WTC11 (cell line): ENCODE data around the gene BACE1-AS. TPM values are rescaled to one million over a fixed set of nuclear protein-coding genes. Genes with fewer than 3 reads are reported as not detected.

Source experiments
- ATAC-seq: fragments of 200-7000 bp; cut with Tn5 transposase; 2 replicates; pipeline ENCODE4 v1.10.0; 2021; ENCODE audit warnings: mild to moderate bottlenecking, moderate library complexity
- CTCF ChIA-PET: fragments of 300-600 bp; sonication (Branson Sonifier 250); formaldehyde crosslinking; loops from one replicate; lab custom pipeline; 2021; ENCODE audit warnings: antibody characterized with exemption; lab: Charles Lee
- POLR2A ChIA-PET: fragments of 350-600 bp; sonication (Branson Sonifier 250); formaldehyde crosslinking; loops from one replicate; lab custom pipeline; 2021; ENCODE audit warnings: antibody characterized with exemption; lab: Charles Lee
- DNase-seq: peaks from one replicate; pipeline ENCODE4 v3.0.0; 2021; ENCODE audit warnings: low spot score
- H3K27ac Mint-ChIP-seq: 2 replicates; pipeline ENCODE4 v1.8.0; 2021; ENCODE audit warnings: mixed read lengths
- H3K27me3 Mint-ChIP-seq: 2 replicates; pipeline ENCODE4 v1.8.0; 2021; ENCODE audit warnings: low read depth, mild to moderate bottlenecking, moderate library complexity, mixed read lengths
- H3K36me3 Mint-ChIP-seq: 2 replicates; pipeline ENCODE4 v1.8.0; 2021; ENCODE audit warnings: mixed read lengths
- H3K4me1 Mint-ChIP-seq: 2 replicates; pipeline ENCODE4 v1.8.0; 2022; ENCODE audit warnings: mixed read lengths
- H3K4me3 Mint-ChIP-seq: 2 replicates; pipeline ENCODE4 v1.8.0; 2021; ENCODE audit warnings: mild to moderate bottlenecking, moderate library complexity, mixed read lengths
- H3K9me3 Mint-ChIP-seq: 2 replicates; pipeline ENCODE4 v1.8.0; 2021; ENCODE audit warnings: mixed read lengths
- FOXK1 ChIP-seq: sonication (generic); formaldehyde crosslinking; IDR thresholded peaks from 2 replicates; pipeline ENCODE4 v1.8.0; 2022; ENCODE audit warnings: mild to moderate bottlenecking, moderate library complexity, missing genetic modification reagents
- NFATC4 ChIP-seq: fragments of 250-450 bp; sonication (Bioruptor Pico); IDR thresholded peaks from 2 replicates; pipeline ENCODE4 v1.9.0; 2021; ENCODE audit warnings: mild to moderate bottlenecking
- NR1H2 ChIP-seq: sonication (generic); formaldehyde crosslinking; IDR thresholded peaks from 2 replicates; pipeline ENCODE4 v1.9.0; 2021; ENCODE audit warnings: mild to moderate bottlenecking, moderate library complexity, missing genetic modification reagents
- RELA ChIP-seq: sonication (generic); formaldehyde crosslinking; IDR thresholded peaks from 2 replicates; pipeline ENCODE4 v1.8.1; 2022; ENCODE audit warnings: missing genetic modification reagents, mild to moderate bottlenecking, borderline replicate concordance
- TEAD1 ChIP-seq: sonication (generic); formaldehyde crosslinking; IDR thresholded peaks from 2 replicates; pipeline ENCODE4 v1.8.0; 2022; ENCODE audit warnings: mild to moderate bottlenecking, missing genetic modification reagents
- ZNF232 ChIP-seq: sonication (generic); formaldehyde crosslinking; IDR thresholded peaks from 2 replicates; pipeline ENCODE4 v1.8.0; 2022; ENCODE audit warnings: mild to moderate bottlenecking, missing genetic modification reagents
- ZNF423 ChIP-seq: fragments of 250-450 bp; sonication (Bioruptor Pico); IDR thresholded peaks from 2 replicates; pipeline ENCODE4 v2.1.2; 2022; ENCODE audit warnings: mild to moderate bottlenecking, moderate library complexity
- total RNA-seq: library from RNA; stranded (reverse); gene quantifications from 3 replicates; pipeline ENCODE4 v1.2.3, GENCODE V29; 2021
- TF ChIP-seq, protein P1 (sequence below): fragments of 250-450 bp; sonication (Bioruptor Pico); IDR thresholded peaks from 2 replicates; pipeline ENCODE4 v1.9.0; 2021; ENCODE audit warnings: mild to moderate bottlenecking, borderline replicate concordance
- TF ChIP-seq, protein P2 (sequence below): sonication (generic); formaldehyde crosslinking; IDR thresholded peaks from 2 replicates; pipeline ENCODE4 v1.8.1; 2023; ENCODE audit warnings: mild to moderate bottlenecking, missing genetic modification reagents, moderate library complexity
- TF ChIP-seq, protein P3 (sequence below): fragments of 250-450 bp; sonication (Bioruptor Pico); IDR thresholded peaks from 2 replicates; pipeline ENCODE4 v1.9.0; 2021; ENCODE audit warnings: moderate library complexity, mild to moderate bottlenecking, inconsistent platforms, borderline replicate concordance
- TF ChIP-seq, protein P4 (sequence below): sonication (generic); formaldehyde crosslinking; IDR thresholded peaks from 2 replicates; pipeline ENCODE4 v1.8.0; 2022; ENCODE audit warnings: missing genetic modification reagents
- TF ChIP-seq, protein P5 (sequence below): sonication (generic); formaldehyde crosslinking; IDR thresholded peaks from 2 replicates; pipeline ENCODE4 v1.8.0; 2023; ENCODE audit warnings: missing genetic modification reagents, mild to moderate bottlenecking, borderline replicate concordance
- TF ChIP-seq, protein P6 (sequence below): sonication (generic); formaldehyde crosslinking; IDR thresholded peaks from 2 replicates; pipeline ENCODE4 v1.8.1; 2023; ENCODE audit warnings: mild to moderate bottlenecking, missing genetic modification reagents
- TF ChIP-seq, protein P7 (sequence below): sonication (generic); formaldehyde crosslinking; IDR thresholded peaks from 2 replicates; pipeline ENCODE4 v1.8.1; 2023; ENCODE audit warnings: mild to moderate bottlenecking, missing genetic modification reagents, borderline replicate concordance

Gene BACE1-AS
- total RNA-seq, 1 experiment from 2014 or later = 13.8 TPM

DNA sequence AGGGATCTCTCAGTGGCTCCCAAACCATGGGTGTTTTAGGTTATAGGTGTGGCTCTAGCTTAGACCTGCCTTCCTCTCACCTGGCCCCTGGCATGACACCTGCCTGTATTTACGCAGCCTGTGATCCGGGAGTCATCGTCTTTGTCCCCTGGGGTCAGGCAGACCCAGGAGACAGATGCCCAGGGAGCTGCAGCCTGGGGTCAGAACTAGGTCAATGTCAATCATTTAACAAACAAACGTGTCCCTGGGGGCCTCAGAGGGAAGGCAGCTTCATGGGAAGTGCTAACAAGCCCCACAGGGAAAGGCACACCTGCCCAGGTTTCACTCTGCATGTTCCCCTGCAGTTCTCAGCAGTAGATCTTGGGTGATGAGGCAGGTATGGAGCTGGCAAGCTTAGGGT, 12.0 kb downstream of the BACE1-AS start:
- Mint-ChIP-seq H3K36me3 (no peaks in the 10 kb centered on the region), H3K4me1 (peaks cover 35% of the 10 kb centered on the region), H3K27me3 (peaks cover 4% of the 10 kb centered on the region; the same call in 1 of the 2 replicates), H3K4me3 (no peak overlapping the region), H3K9me3 (no peaks in the 10 kb centered on the region)
- ATAC-seq = no peak
- no peak for DNase-seq
- CTCF ChIA-PET = interaction anchor here (0.7 to 1.8 kb wide), 4 partner anchors 9 to 165 kb away, joined by 3 to 10 read pairs (median 8); partner anchors contain the start of gene BACE1
- no peak for TF ChIP-seq ZNF232
- TF ChIP-seq NFATC4 (CRISPR knock-in tag) = no peak
- TF ChIP-seq, protein P1, sequence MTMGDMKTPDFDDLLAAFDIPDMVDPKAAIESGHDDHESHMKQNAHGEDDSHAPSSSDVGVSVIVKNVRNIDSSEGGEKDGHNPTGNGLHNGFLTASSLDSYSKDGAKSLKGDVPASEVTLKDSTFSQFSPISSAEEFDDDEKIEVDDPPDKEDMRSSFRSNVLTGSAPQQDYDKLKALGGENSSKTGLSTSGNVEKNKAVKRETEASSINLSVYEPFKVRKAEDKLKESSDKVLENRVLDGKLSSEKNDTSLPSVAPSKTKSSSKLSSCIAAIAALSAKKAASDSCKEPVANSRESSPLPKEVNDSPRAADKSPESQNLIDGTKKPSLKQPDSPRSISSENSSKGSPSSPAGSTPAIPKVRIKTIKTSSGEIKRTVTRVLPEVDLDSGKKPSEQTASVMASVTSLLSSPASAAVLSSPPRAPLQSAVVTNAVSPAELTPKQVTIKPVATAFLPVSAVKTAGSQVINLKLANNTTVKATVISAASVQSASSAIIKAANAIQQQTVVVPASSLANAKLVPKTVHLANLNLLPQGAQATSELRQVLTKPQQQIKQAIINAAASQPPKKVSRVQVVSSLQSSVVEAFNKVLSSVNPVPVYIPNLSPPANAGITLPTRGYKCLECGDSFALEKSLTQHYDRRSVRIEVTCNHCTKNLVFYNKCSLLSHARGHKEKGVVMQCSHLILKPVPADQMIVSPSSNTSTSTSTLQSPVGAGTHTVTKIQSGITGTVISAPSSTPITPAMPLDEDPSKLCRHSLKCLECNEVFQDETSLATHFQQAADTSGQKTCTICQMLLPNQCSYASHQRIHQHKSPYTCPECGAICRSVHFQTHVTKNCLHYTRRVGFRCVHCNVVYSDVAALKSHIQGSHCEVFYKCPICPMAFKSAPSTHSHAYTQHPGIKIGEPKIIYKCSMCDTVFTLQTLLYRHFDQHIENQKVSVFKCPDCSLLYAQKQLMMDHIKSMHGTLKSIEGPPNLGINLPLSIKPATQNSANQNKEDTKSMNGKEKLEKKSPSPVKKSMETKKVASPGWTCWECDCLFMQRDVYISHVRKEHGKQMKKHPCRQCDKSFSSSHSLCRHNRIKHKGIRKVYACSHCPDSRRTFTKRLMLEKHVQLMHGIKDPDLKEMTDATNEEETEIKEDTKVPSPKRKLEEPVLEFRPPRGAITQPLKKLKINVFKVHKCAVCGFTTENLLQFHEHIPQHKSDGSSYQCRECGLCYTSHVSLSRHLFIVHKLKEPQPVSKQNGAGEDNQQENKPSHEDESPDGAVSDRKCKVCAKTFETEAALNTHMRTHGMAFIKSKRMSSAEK = no peak
- TF ChIP-seq FOXK1 (CRISPR knock-in tag) = no peak
- TF ChIP-seq, protein P2, sequence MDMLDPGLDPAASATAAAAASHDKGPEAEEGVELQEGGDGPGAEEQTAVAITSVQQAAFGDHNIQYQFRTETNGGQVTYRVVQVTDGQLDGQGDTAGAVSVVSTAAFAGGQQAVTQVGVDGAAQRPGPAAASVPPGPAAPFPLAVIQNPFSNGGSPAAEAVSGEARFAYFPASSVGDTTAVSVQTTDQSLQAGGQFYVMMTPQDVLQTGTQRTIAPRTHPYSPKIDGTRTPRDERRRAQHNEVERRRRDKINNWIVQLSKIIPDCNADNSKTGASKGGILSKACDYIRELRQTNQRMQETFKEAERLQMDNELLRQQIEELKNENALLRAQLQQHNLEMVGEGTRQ = no peak
- no peak for TF ChIP-seq TEAD1 (CRISPR knock-in tag)
- TF ChIP-seq, protein P3, sequence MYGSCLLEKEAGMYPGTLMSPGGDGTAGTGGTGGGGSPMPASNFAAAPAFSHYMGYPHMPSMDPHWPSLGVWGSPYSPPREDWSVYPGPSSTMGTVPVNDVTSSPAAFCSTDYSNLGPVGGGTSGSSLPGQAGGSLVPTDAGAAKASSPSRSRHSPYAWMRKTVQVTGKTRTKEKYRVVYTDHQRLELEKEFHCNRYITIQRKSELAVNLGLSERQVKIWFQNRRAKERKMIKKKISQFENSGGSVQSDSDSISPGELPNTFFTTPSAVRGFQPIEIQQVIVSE = no peak
- TF ChIP-seq, protein P4, sequence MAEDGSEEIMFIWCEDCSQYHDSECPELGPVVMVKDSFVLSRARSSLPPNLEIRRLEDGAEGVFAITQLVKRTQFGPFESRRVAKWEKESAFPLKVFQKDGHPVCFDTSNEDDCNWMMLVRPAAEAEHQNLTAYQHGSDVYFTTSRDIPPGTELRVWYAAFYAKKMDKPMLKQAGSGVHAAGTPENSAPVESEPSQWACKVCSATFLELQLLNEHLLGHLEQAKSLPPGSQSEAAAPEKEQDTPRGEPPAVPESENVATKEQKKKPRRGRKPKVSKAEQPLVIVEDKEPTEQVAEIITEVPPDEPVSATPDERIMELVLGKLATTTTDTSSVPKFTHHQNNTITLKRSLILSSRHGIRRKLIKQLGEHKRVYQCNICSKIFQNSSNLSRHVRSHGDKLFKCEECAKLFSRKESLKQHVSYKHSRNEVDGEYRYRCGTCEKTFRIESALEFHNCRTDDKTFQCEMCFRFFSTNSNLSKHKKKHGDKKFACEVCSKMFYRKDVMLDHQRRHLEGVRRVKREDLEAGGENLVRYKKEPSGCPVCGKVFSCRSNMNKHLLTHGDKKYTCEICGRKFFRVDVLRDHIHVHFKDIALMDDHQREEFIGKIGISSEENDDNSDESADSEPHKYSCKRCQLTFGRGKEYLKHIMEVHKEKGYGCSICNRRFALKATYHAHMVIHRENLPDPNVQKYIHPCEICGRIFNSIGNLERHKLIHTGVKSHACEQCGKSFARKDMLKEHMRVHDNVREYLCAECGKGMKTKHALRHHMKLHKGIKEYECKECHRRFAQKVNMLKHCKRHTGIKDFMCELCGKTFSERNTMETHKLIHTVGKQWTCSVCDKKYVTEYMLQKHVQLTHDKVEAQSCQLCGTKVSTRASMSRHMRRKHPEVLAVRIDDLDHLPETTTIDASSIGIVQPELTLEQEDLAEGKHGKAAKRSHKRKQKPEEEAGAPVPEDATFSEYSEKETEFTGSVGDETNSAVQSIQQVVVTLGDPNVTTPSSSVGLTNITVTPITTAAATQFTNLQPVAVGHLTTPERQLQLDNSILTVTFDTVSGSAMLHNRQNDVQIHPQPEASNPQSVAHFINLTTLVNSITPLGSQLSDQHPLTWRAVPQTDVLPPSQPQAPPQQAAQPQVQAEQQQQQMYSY (CRISPR knock-in tag) = no peak
- TF ChIP-seq NR1H2 = no peak
- TF ChIP-seq ZNF423 = no peak
- TF ChIP-seq, protein P5, sequence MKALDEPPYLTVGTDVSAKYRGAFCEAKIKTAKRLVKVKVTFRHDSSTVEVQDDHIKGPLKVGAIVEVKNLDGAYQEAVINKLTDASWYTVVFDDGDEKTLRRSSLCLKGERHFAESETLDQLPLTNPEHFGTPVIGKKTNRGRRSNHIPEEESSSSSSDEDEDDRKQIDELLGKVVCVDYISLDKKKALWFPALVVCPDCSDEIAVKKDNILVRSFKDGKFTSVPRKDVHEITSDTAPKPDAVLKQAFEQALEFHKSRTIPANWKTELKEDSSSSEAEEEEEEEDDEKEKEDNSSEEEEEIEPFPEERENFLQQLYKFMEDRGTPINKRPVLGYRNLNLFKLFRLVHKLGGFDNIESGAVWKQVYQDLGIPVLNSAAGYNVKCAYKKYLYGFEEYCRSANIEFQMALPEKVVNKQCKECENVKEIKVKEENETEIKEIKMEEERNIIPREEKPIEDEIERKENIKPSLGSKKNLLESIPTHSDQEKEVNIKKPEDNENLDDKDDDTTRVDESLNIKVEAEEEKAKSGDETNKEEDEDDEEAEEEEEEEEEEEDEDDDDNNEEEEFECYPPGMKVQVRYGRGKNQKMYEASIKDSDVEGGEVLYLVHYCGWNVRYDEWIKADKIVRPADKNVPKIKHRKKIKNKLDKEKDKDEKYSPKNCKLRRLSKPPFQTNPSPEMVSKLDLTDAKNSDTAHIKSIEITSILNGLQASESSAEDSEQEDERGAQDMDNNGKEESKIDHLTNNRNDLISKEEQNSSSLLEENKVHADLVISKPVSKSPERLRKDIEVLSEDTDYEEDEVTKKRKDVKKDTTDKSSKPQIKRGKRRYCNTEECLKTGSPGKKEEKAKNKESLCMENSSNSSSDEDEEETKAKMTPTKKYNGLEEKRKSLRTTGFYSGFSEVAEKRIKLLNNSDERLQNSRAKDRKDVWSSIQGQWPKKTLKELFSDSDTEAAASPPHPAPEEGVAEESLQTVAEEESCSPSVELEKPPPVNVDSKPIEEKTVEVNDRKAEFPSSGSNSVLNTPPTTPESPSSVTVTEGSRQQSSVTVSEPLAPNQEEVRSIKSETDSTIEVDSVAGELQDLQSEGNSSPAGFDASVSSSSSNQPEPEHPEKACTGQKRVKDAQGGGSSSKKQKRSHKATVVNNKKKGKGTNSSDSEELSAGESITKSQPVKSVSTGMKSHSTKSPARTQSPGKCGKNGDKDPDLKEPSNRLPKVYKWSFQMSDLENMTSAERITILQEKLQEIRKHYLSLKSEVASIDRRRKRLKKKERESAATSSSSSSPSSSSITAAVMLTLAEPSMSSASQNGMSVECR = no peak
- no peak for TF ChIP-seq RELA (CRISPR knock-in tag)
- TF ChIP-seq, protein P6, sequence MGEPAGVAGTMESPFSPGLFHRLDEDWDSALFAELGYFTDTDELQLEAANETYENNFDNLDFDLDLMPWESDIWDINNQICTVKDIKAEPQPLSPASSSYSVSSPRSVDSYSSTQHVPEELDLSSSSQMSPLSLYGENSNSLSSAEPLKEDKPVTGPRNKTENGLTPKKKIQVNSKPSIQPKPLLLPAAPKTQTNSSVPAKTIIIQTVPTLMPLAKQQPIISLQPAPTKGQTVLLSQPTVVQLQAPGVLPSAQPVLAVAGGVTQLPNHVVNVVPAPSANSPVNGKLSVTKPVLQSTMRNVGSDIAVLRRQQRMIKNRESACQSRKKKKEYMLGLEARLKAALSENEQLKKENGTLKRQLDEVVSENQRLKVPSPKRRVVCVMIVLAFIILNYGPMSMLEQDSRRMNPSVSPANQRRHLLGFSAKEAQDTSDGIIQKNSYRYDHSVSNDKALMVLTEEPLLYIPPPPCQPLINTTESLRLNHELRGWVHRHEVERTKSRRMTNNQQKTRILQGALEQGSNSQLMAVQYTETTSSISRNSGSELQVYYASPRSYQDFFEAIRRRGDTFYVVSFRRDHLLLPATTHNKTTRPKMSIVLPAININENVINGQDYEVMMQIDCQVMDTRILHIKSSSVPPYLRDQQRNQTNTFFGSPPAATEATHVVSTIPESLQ (CRISPR knock-in tag) = no peak
- TF ChIP-seq, protein P7, sequence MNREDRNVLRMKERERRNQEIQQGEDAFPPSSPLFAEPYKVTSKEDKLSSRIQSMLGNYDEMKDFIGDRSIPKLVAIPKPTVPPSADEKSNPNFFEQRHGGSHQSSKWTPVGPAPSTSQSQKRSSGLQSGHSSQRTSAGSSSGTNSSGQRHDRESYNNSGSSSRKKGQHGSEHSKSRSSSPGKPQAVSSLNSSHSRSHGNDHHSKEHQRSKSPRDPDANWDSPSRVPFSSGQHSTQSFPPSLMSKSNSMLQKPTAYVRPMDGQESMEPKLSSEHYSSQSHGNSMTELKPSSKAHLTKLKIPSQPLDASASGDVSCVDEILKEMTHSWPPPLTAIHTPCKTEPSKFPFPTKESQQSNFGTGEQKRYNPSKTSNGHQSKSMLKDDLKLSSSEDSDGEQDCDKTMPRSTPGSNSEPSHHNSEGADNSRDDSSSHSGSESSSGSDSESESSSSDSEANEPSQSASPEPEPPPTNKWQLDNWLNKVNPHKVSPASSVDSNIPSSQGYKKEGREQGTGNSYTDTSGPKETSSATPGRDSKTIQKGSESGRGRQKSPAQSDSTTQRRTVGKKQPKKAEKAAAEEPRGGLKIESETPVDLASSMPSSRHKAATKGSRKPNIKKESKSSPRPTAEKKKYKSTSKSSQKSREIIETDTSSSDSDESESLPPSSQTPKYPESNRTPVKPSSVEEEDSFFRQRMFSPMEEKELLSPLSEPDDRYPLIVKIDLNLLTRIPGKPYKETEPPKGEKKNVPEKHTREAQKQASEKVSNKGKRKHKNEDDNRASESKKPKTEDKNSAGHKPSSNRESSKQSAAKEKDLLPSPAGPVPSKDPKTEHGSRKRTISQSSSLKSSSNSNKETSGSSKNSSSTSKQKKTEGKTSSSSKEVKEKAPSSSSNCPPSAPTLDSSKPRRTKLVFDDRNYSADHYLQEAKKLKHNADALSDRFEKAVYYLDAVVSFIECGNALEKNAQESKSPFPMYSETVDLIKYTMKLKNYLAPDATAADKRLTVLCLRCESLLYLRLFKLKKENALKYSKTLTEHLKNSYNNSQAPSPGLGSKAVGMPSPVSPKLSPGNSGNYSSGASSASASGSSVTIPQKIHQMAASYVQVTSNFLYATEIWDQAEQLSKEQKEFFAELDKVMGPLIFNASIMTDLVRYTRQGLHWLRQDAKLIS (CRISPR knock-in tag) = no peak
- TF ChIP-seq, all 79 proteins: peak for 0
- no peak overlapping the region for H3K27ac Mint-ChIP-seq
- POLR2A ChIA-PET = no interaction called here
